Stimulated activated CD4-positive, alpha-beta T cell treated with anti-CD3 and anti-CD28 coated beads, TNF-alpha, amount 100 ng/mL, for 24 hours (primary cell): Measurements from ENCODE around the gene PRR29.

Experiments used
- DNase-seq, 3 experiments: peaks; one replicate each; pipeline ENCODE4 v3.0.0-alpha.2; 2020; ENCODE audit warnings: low read depth in 3 of 3

PRR29 gene

DNA sequence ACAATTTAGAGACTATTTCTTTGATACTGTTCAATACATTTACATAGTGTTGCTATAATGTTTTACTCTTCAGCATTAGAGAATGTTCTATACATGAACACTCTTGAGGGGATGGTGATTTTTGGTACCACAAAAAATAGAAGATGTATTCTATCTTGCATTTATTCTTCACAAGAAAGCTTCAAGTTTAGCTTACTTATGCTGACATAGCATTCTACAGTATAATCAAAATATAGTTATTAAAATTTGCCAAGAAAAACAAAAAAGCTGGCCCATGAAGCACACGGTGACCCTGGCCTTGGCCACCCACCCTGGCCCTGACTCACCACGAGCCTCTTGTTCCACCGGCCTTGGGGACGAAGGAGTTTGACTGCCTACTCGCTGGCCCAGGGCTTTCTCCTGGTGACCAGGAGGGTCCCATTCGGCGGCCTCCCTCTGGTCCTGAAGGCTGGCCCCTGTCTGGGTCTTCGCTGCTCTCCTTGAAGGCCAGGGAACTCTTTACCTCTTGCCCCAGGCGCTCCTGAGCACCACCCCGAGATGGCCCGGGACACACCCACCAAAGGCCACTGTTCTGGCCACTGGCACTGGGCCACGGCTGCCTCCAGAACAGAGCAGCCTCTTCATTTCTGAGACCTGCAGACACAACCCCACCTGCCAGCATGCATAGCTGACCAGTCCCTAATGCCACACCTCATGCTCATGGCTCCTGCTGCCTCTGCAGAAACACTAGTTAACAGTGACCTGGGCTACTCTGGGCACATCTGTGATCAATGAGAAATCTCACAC, 44.7 kb downstream of the PRR29 start:
- DNase-seq: no peak

GRCh38 chr17:64045176-64045575, 47.0 kb downstream of the PRR29 start:
- no peak for DNase-seq

- DNase-seq: no peak
Observed at GRCh38 chr17:64048805-64049204, 50.7 kb downstream of the PRR29 start.

GRCh38 chr17:64051153-64051552, 53.0 kb downstream of the PRR29 start:
- DNase-seq: no peak

GRCh38 chr17:64053101-64053500, 55.0 kb downstream of the PRR29 start:
- no peak for DNase-seq
